Measurements from ENCODE around the gene MRPL53. TPM values are rescaled to one million over a fixed set of nuclear protein-coding genes. Genes with fewer than 3 reads are reported as not detected.

The MRPL53 gene
- total RNA-seq, 2 donors from 2014 or later, result 82.4 to 99.4 TPM

- H3K36me3 Mint-ChIP-seq, result peaks cover 0 to 8% of the 10 kb centered on the region in 2 donors
- no peaks in the 10 kb centered on the region for H3K9me3 Mint-ChIP-seq
- ATAC-seq (no peak), DNase-seq (ENCODE audit: low spot score in 2 of 2) (no peak)
- peak overlapping the region in 1 of 2 donors; percentile 12 for H3K27ac Mint-ChIP-seq
Observed at GRCh38 chr2:74427551-74427950, 44.9 kb downstream of the MRPL53 start.

GRCh38 chr2:74426181-74426758, 46.2 kb downstream of the MRPL53 start:
- DNase-seq (ENCODE audit: low spot score in 2 of 2), result no peak
- H3K9me3 Mint-ChIP-seq, result no peaks in the 10 kb centered on the region
- no peak overlapping the region for H3K27ac Mint-ChIP-seq
- H3K36me3 Mint-ChIP-seq, result peaks cover 1 to 8% of the 10 kb centered on the region in 2 donors
- no peak for ATAC-seq

- ATAC-seq, result no peak
- H3K27ac Mint-ChIP-seq, result no peak overlapping the region
- no peaks in the 10 kb centered on the region for H3K9me3 Mint-ChIP-seq
- DNase-seq (ENCODE audit: low spot score in 2 of 2), result no peak
- peaks cover 5 to 8% of the 10 kb centered on the region in 2 donors for H3K36me3 Mint-ChIP-seq
Observed at GRCh38 chr2:74425523-74425922, 47.0 kb downstream of the MRPL53 start.

GRCh38 chr2:74424995-74425406, 47.5 kb downstream of the MRPL53 start:
- DNase-seq (ENCODE audit: low spot score in 2 of 2) (no peak), ATAC-seq (no peak)
- Mint-ChIP-seq H3K9me3 (no peaks in the 10 kb centered on the region), H3K27ac (no peak overlapping the region), H3K36me3 (peaks cover 5 to 8% of the 10 kb centered on the region in 2 donors)

- DNase-seq (ENCODE audit: low spot score in 2 of 2), result no peak
- ATAC-seq, result no peak
- Mint-ChIP-seq H3K27ac (no peak overlapping the region), H3K36me3 (peaks cover 5 to 8% of the 10 kb centered on the region in 2 donors), H3K9me3 (no peaks in the 10 kb centered on the region)
Observed at GRCh38 chr2:74424139-74424992, 48.1 kb downstream of the MRPL53 start.

- Mint-ChIP-seq H3K36me3 (peaks cover 5 to 8% of the 10 kb centered on the region in 2 donors), H3K27ac (peak overlapping the region in 1 of 2 donors; percentile 1), H3K9me3 (no peaks in the 10 kb centered on the region)
- DNase-seq (ENCODE audit: low spot score in 2 of 2) (no peak), ATAC-seq (no peak)
Observed at GRCh38 chr2:74423231-74424095, 49.0 kb downstream of the MRPL53 start.

Other genes starting within 250 kb of the MRPL53 start
- 1 to 10 TPM in 1 of 2 donors, under 1 TPM in 1; 0.89 to 1.6 TPM for gene SLC4A5, start 129.3 kb downstream of the MRPL53 start, total RNA-seq
- gene DCTN1, start 92.4 kb downstream of the MRPL53 start, total RNA-seq, result 10 to 100 TPM; 45.6 to 97.1 TPM
- gene C2orf81, start 51.1 kb downstream of the MRPL53 start, total RNA-seq, result 1 to 10 TPM; 2.1 to 6.4 TPM
- gene WDR54, start 51.0 kb downstream of the MRPL53 start, total RNA-seq, result 100 to 1,000 TPM in 1 of 2 donors, 10 to 100 TPM in 1; 14.3 to 173 TPM
- gene RTKN, start 30.7 kb downstream of the MRPL53 start, total RNA-seq, result 1 to 10 TPM in 1 of 2 donors, under 1 TPM in 1; 0.91 to 4.6 TPM
- gene INO80B, start 17.6 kb downstream of the MRPL53 start, total RNA-seq, result 10 to 100 TPM; 26.2 to 50.3 TPM
- 10 to 100 TPM; 33.5 to 58.6 TPM for gene WBP1, start 14.2 kb downstream of the MRPL53 start, total RNA-seq
- 10 to 100 TPM; 61.8 to 64.7 TPM for gene MOGS, start 7.3 kb downstream of the MRPL53 start, total RNA-seq
- gene CCDC142, start 10.3 kb upstream of the MRPL53 start, total RNA-seq, result 10 to 100 TPM; 16.4 to 25.3 TPM
- gene TTC31, start 10.4 kb upstream of the MRPL53 start, total RNA-seq, result 10 to 100 TPM; 30.3 to 35.0 TPM
- under 1 TPM; 0.36 to 0.39 TPM for gene LBX2, start 26.9 kb upstream of the MRPL53 start, total RNA-seq
- 10 to 100 TPM; 26.2 to 39.9 TPM for gene PCGF1, start 35.0 kb upstream of the MRPL53 start, total RNA-seq
- gene TLX2, start 41.8 kb upstream of the MRPL53 start, total RNA-seq, result under 1 TPM; 0.19 to 0.25 TPM
- 1 to 10 TPM in 1 of 2 donors, under 1 TPM in 1; 0.29 to 2.3 TPM for gene DQX1, start 53.6 kb upstream of the MRPL53 start, total RNA-seq
- gene AUP1, start 57.0 kb upstream of the MRPL53 start, total RNA-seq, result 10 to 100 TPM; 42.3 to 97.1 TPM
- gene HTRA2, start 57.3 kb upstream of the MRPL53 start, total RNA-seq, result 10 to 100 TPM; 57.5 to 84.4 TPM
- 1 to 10 TPM in 1 of 2 donors, under 1 TPM in 1; 0.20 to 1.5 TPM for gene LOXL3, start 81.3 kb upstream of the MRPL53 start, total RNA-seq
- gene DOK1, start 82.0 kb upstream of the MRPL53 start, total RNA-seq, result 10 to 100 TPM; 23.6 to 25.6 TPM
- gene M1AP, start 175.7 kb upstream of the MRPL53 start, total RNA-seq, result not detected
- 1 to 10 TPM; 4.7 to 4.8 TPM for gene SEMA4F, start 181.6 kb upstream of the MRPL53 start, total RNA-seq

Measured in activated naive CD4-positive, alpha-beta T cell treated with anti-CD3 and anti-CD28 coated beads, Interleukin-2, amount 50 U/mL, for 72 hours (primary cell).